A549 (cell line): ENCODE results near the gene ZNF574. TPM values are rescaled to one million over a fixed set of nuclear protein-coding genes. Genes with fewer than 3 reads are reported as not detected.

Experiments used
- ATAC-seq, 2 experiments: fragments of 200-7000 bp in 1 of 2; fragments of >200 bp in 1 of 2; cut with Nextera tagmentation in 1 of 2; cut with Tn5 transposase in 1 of 2; 3 replicates each; pipeline versions ENCODE4 v1.8.0 to v1.9.1; 2018 to 2020; ENCODE audit warnings: mild to moderate bottlenecking in 1 of 2, moderate library complexity in 1 of 2
- CTCF ChIA-PET: fragments of 300-600 bp; sonication (Branson Sonifier 250); formaldehyde crosslinking; extraction: SDS; loops from one replicate; lab custom pipeline; 2021; ENCODE audit warnings: antibody characterized with exemption, inconsistent platforms; lab: Yijun Ruan, JAX
- POLR2A ChIA-PET: fragments of 350-600 bp; formaldehyde crosslinking; extraction: SDS; loops from one replicate; lab custom pipeline; 2021; ENCODE audit warnings: antibody characterized with exemption, inconsistent platforms; lab: Yijun Ruan, JAX
- DNase-seq, 2 experiments: peaks; one replicate each; pipeline versions ENCODE4 v3.0.0 to v3.0.0-alpha.2; 2011 to 2016; ENCODE audit warnings: low read depth in 1 of 2, low spot score in 1 of 2
- FAIRE-seq: peaks from 2 replicates; lab custom pipeline; 2011; peaks lifted over from hg19 to GRCh38; lab: Jason Lieb, UNC
- H3K27ac ChIP-seq, 2 experiments: fragments of >200 bp; sonication (Bioruptor Twin); formaldehyde crosslinking; 3 replicates each; pipeline ENCODE4 v1.5.1; 2016 to 2017
- H3K4me1 ChIP-seq: fragments of >200 bp; sonication (Bioruptor Twin); formaldehyde crosslinking; 3 replicates; pipeline ENCODE4 v1.6.1; 2016
- H3K4me2 ChIP-seq: fragments of >200 bp; sonication (Bioruptor Twin); formaldehyde crosslinking; 3 replicates; pipeline ENCODE4 v1.6.1; 2016
- H3K4me3 ChIP-seq: fragments of >200 bp; sonication (Bioruptor Twin); formaldehyde crosslinking; 3 replicates; pipeline ENCODE4 v1.5.1; 2016
- H3K9me3 ChIP-seq: fragments of >200 bp; sonication (Bioruptor Twin); formaldehyde crosslinking; 3 replicates; pipeline ENCODE4 v1.6.1; 2016
- CHD2 ChIP-seq: fragments of 150-350 bp; IDR thresholded peaks from 2 replicates; pipeline ENCODE4 v1.6.1; 2014; ENCODE audit warnings: low read length; ENCODE audit not compliant: partially characterized antibody
- ELK1 ChIP-seq: fragments of 150-350 bp; IDR thresholded peaks from 2 replicates; pipeline ENCODE4 v1.6.1; 2014; ENCODE audit warnings: low read depth, mild to moderate bottlenecking, low read length
- FOXS1 ChIP-seq: fragments of 250-450 bp; sonication (Bioruptor Pico); IDR thresholded peaks from 2 replicates; pipeline ENCODE4 v1.5.0; 2020; ENCODE audit warnings: mild to moderate bottlenecking, moderate library complexity
- GATA3 ChIP-seq: IDR thresholded peaks from 2 replicates; pipeline ENCODE4 v1.6.1; 2012; ENCODE audit warnings: borderline replicate concordance
- HEYL ChIP-seq: fragments of 250-450 bp; sonication (Bioruptor Pico); IDR thresholded peaks from 2 replicates; pipeline ENCODE4 v1.8.0; 2021; ENCODE audit warnings: mild to moderate bottlenecking, moderate library complexity
- HOXA7 ChIP-seq: fragments of 250-450 bp; sonication (Bioruptor Pico); IDR thresholded peaks from 2 replicates; pipeline ENCODE4 v1.5.0; 2020; ENCODE audit warnings: mild to moderate bottlenecking, moderate library complexity
- HOXB13 ChIP-seq: fragments of 250-450 bp; sonication (Bioruptor Pico); IDR thresholded peaks from 2 replicates; pipeline ENCODE4 v1.5.0; 2020; ENCODE audit warnings: low read depth, mild to moderate bottlenecking, moderate library complexity
- HOXB5 ChIP-seq: fragments of 250-450 bp; sonication (Bioruptor Pico); IDR thresholded peaks from 2 replicates; pipeline ENCODE4 v1.5.0; 2020; ENCODE audit warnings: mild to moderate bottlenecking, moderate library complexity
- KDM1A ChIP-seq: fragments of 200-600 bp; sonication (generic); IDR thresholded peaks from 2 replicates; pipeline ENCODE4 v1.6.1; 2016; ENCODE audit warnings: low read depth, mild to moderate bottlenecking
- MAFK ChIP-seq: fragments of 450-650 bp; IDR thresholded peaks from 2 replicates; pipeline ENCODE4 v1.6.1; 2014; ENCODE audit not compliant: partially characterized antibody
- NFE2L2 ChIP-seq: fragments of 150-350 bp; conservative IDR thresholded peaks from 2 replicates; pipeline ENCODE4 v1.6.1; 2014; ENCODE audit warnings: low read length
- NR3C1 ChIP-seq: fragments of >200 bp; sonication (Bioruptor Twin); formaldehyde crosslinking; IDR thresholded peaks from 3 replicates; pipeline ENCODE4 v1.6.1; 2017
- POLR2AphosphoS2 ChIP-seq: conservative IDR thresholded peaks from 2 replicates; pipeline ENCODE4 v1.6.1; 2012; ENCODE audit warnings: low read length, improper control_type of control experiment, inconsistent platforms
- RCOR1 ChIP-seq: fragments of 150-350 bp; IDR thresholded peaks from 2 replicates; pipeline ENCODE4 v1.6.1; 2014; ENCODE audit warnings: antibody characterized with exemption, low read length, low read depth
- RNF2 ChIP-seq: fragments of 200-600 bp; sonication (generic); IDR thresholded peaks from 2 replicates; pipeline ENCODE4 v1.6.1; 2016; ENCODE audit warnings: low read depth, mild to moderate bottlenecking, antibody characterized with exemption, moderate library complexity, borderline replicate concordance
- TFCP2L1 ChIP-seq: fragments of 250-450 bp; sonication (Bioruptor Pico); IDR thresholded peaks from 2 replicates; pipeline ENCODE4 v1.5.0; 2021; ENCODE audit warnings: mild to moderate bottlenecking
- TP53 ChIP-seq: fragments of 250-450 bp; sonication (Bioruptor Pico); IDR thresholded peaks from 2 replicates; pipeline ENCODE4 v1.5.0; 2021; ENCODE audit warnings: mild to moderate bottlenecking, moderate library complexity
- WGBS: methylation state at CpG from one replicate; pipeline ENCODE4 v1.1.6; 2017; ENCODE audit errors: missing lambda C conversion rate; 5-methylcytosine and 5-hydroxymethylcytosine counted together
- polyA plus RNA-seq, 4 experiments: library from polyadenylated mRNA; depleted of rRNA in 3 of 4; stranded (reverse); fragments of >200 nt; fragmentation: RNase III in 1 of 4; extraction: RNeasy Plus Mini Kit Qiagen cat#74134 plus additional on column Dnase treatment in 1 of 4; gene quantifications; 2 replicates in 3 of 4; 3 replicates in 1 of 4; pipeline ENCODE4 v1.2.3, GENCODE V29; 2011 to 2017
- TF ChIP-seq, protein P1 (sequence below): IDR thresholded peaks from 2 replicates; pipeline ENCODE4 v1.6.1; 2012; ENCODE audit warnings: low read depth, borderline replicate concordance
- TF ChIP-seq, protein P2 (sequence below): IDR thresholded peaks from 2 replicates; pipeline ENCODE4 v1.6.1; 2012
- TF ChIP-seq, protein P3 (sequence below): IDR thresholded peaks from 2 replicates; pipeline ENCODE4 v1.6.1; 2012
- TF ChIP-seq, protein P4 (sequence below): fragments of 250-450 bp; sonication (Bioruptor Pico); IDR thresholded peaks from 2 replicates; pipeline ENCODE4 v1.5.0; 2020; ENCODE audit warnings: low read depth, mild to moderate bottlenecking, moderate library complexity
- TF ChIP-seq, protein P5 (sequence below): fragments of >200 bp; sonication (Bioruptor Twin); formaldehyde crosslinking; IDR thresholded peaks from 3 replicates; pipeline ENCODE4 v1.6.1; 2016

Gene ZNF574
- polyA plus RNA-seq, 2 of the 4 experiments (the other 2 are of a cell fraction), result 11.3 to 21.8 TPM

GRCh38 chr19:42102877-42103276, 26.9 kb downstream of the ZNF574 start (continued):
- TF ChIP-seq MAFK, result no peak
- no peak for TF ChIP-seq TP53 (CRISPR knock-in tag)
- no peak for TF ChIP-seq HEYL (CRISPR knock-in tag)
- TF ChIP-seq HOXB13 (CRISPR knock-in tag), result no peak
- TF ChIP-seq CHD2, result no peak

- ATAC-seq, result no peak
- no peak overlapping the region for H3K4me3 ChIP-seq
- no peak overlapping the region for H3K4me2 ChIP-seq
- 6% methylated on average over 2 of the region's 2 CpGs for WGBS
- TF ChIP-seq NFE2L2 (no peak), HOXA7 (no peak), HOXB13 (CRISPR knock-in tag) (no peak), NR3C1 (no peak), TP53 (CRISPR knock-in tag) (no peak), KDM1A (no peak), ELK1 (no peak), GATA3 (no peak), RNF2 (no peak), POLR2AphosphoS2 (no peak), TFCP2L1 (CRISPR knock-in tag) (no peak), HOXB5 (no peak), FOXS1 (CRISPR knock-in tag) (no peak), RCOR1 (no peak)
- TF ChIP-seq, protein P1, sequence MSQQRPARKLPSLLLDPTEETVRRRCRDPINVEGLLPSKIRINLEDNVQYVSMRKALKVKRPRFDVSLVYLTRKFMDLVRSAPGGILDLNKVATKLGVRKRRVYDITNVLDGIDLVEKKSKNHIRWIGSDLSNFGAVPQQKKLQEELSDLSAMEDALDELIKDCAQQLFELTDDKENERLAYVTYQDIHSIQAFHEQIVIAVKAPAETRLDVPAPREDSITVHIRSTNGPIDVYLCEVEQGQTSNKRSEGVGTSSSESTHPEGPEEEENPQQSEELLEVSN, result no peak
- TF ChIP-seq, protein P2, sequence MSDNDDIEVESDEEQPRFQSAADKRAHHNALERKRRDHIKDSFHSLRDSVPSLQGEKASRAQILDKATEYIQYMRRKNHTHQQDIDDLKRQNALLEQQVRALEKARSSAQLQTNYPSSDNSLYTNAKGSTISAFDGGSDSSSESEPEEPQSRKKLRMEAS, result no peak
- TF ChIP-seq, protein P3, sequence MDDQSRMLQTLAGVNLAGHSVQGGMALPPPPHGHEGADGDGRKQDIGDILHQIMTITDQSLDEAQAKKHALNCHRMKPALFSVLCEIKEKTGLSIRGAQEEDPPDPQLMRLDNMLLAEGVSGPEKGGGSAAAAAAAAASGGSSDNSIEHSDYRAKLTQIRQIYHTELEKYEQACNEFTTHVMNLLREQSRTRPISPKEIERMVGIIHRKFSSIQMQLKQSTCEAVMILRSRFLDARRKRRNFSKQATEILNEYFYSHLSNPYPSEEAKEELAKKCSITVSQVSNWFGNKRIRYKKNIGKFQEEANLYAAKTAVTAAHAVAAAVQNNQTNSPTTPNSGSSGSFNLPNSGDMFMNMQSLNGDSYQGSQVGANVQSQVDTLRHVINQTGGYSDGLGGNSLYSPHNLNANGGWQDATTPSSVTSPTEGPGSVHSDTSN, result no peak
- TF ChIP-seq, protein P4, sequence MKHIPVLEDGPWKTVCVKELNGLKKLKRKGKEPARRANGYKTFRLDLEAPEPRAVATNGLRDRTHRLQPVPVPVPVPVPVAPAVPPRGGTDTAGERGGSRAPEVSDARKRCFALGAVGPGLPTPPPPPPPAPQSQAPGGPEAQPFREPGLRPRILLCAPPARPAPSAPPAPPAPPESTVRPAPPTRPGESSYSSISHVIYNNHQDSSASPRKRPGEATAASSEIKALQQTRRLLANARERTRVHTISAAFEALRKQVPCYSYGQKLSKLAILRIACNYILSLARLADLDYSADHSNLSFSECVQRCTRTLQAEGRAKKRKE (CRISPR knock-in tag), result no peak
- TF ChIP-seq, protein P5, sequence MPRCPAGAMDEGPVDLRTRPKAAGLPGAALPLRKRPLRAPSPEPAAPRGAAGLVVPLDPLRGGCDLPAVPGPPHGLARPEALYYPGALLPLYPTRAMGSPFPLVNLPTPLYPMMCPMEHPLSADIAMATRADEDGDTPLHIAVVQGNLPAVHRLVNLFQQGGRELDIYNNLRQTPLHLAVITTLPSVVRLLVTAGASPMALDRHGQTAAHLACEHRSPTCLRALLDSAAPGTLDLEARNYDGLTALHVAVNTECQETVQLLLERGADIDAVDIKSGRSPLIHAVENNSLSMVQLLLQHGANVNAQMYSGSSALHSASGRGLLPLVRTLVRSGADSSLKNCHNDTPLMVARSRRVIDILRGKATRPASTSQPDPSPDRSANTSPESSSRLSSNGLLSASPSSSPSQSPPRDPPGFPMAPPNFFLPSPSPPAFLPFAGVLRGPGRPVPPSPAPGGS, result no peak
- POLR2A ChIA-PET, result no interaction called here
- no peaks in the 10 kb centered on the region for H3K9me3 ChIP-seq
- H3K27ac ChIP-seq, result no peak overlapping the region
- no peak for FAIRE-seq
- no peak for DNase-seq
- CTCF ChIA-PET, result interaction anchor here (1.0 to 32.8 kb wide), 11 partner anchors 6 to 135 kb away, joined by 3 to 678 read pairs (median 8); partner anchors contain the start of genes GSK3A and POU2F2
- H3K4me1 ChIP-seq, result no peaks in the 10 kb centered on the region; the same call in 2 of the 3 replicates
Observed at GRCh38 chr19:42105368-42105767, 29.4 kb downstream of the ZNF574 start.
